ENCODE measurements around the gene GRID2IP.

Gene GRID2IP

DNA sequence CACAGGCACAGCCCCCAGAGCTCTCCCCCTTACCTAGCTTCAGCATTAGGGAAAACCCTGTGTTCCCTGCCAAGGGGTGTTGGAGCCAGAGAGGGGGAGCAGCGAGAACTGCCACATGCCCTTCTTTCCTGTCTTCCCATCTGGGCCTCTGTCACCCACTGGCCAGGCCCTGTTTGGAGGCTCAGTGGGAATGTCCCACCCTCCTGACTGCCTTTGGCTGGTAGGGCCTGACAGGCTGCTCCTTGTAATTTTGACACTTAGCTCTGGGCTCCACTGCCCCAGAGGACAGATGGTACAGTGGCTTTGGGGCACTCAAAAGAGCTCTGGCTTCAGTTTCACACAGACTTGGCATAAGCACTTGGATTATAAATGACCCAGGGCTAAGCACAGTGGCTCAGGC lies 50.6 kb downstream of the GRID2IP start:
- H3K4me3 ChIP-seq (ENCODE audit: low read depth, low read length): no peak overlapping the region
- H3K36me3 ChIP-seq (ENCODE audit: insufficient read depth, low read length): no peaks in the 10 kb centered on the region
- H3K79me2 ChIP-seq (ENCODE audit: control insufficient read depth, insufficient read depth, low read length, unreplicated experiment): no peaks in the 10 kb centered on the region
- no peak overlapping the region for H2AFZ ChIP-seq (ENCODE audit: low read length, unreplicated experiment)
- H3K4me1 ChIP-seq (ENCODE audit: control insufficient read depth, insufficient read depth, low read length, unreplicated experiment): no peaks in the 10 kb centered on the region
- no peak overlapping the region for H3K27ac ChIP-seq (ENCODE audit: low read depth, low read length)
- peaks cover 21% of the 10 kb centered on the region for H3K27me3 ChIP-seq (ENCODE audit: insufficient read depth, low read length)

DNA sequence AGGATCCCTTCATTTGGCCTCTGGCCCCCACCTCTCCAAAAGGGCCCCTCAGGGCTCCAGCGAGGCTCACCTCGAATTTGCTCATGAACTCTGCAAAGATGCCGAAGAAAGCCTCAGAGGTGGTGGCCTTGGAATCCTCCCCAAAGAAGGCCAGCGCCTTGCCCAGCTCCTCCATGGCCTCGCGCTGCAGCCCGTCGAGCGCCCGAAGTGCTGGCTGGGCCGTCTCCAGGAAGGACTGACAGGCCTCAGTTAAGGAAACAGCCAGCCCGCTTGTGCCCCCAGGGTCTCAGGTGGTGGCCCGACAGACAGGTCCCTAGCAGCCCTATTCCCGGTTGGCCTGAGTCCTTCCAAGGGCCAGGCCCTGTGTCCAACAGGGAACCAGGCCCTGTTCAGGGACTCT lies 53.3 kb downstream of the GRID2IP start:
- H3K4me1 ChIP-seq (ENCODE audit: control insufficient read depth, insufficient read depth, low read length, unreplicated experiment): no peaks in the 10 kb centered on the region
- H3K79me2 ChIP-seq (ENCODE audit: control insufficient read depth, insufficient read depth, low read length, unreplicated experiment): no peaks in the 10 kb centered on the region
- H3K27ac ChIP-seq (ENCODE audit: low read depth, low read length): no peak overlapping the region
- H3K27me3 ChIP-seq (ENCODE audit: insufficient read depth, low read length): no peaks in the 10 kb centered on the region
- no peak overlapping the region for H3K4me3 ChIP-seq (ENCODE audit: low read depth, low read length)
- H2AFZ ChIP-seq (ENCODE audit: low read length, unreplicated experiment): no peak overlapping the region
- H3K36me3 ChIP-seq (ENCODE audit: insufficient read depth, low read length): no peaks in the 10 kb centered on the region

DNA sequence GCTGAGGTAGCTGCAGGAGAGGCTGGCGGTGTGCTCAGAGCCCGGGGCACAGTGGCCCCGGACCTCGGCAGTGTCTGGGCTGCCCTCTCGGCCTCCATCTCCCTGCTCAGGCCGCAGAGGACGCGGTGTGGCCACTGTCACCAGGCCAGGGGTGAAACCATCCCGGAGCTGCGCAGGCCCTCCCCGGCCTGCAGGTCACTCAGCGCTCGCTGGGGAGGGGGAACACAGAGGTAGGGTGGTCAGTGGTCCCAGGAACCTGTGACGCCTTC lies 53.7 kb downstream of the GRID2IP start:
- Histone ChIP-seq H3K27ac (ENCODE audit: low read depth, low read length) (no peak overlapping the region), H3K4me1 (ENCODE audit: control insufficient read depth, insufficient read depth, low read length, unreplicated experiment) (no peaks in the 10 kb centered on the region), H3K79me2 (ENCODE audit: control insufficient read depth, insufficient read depth, low read length, unreplicated experiment) (no peaks in the 10 kb centered on the region), H3K27me3 (ENCODE audit: insufficient read depth, low read length) (no peaks in the 10 kb centered on the region), H3K4me3 (ENCODE audit: low read depth, low read length) (no peak overlapping the region), H3K36me3 (ENCODE audit: insufficient read depth, low read length) (no peaks in the 10 kb centered on the region), H2AFZ (ENCODE audit: low read length, unreplicated experiment) (no peak overlapping the region)

DNA sequence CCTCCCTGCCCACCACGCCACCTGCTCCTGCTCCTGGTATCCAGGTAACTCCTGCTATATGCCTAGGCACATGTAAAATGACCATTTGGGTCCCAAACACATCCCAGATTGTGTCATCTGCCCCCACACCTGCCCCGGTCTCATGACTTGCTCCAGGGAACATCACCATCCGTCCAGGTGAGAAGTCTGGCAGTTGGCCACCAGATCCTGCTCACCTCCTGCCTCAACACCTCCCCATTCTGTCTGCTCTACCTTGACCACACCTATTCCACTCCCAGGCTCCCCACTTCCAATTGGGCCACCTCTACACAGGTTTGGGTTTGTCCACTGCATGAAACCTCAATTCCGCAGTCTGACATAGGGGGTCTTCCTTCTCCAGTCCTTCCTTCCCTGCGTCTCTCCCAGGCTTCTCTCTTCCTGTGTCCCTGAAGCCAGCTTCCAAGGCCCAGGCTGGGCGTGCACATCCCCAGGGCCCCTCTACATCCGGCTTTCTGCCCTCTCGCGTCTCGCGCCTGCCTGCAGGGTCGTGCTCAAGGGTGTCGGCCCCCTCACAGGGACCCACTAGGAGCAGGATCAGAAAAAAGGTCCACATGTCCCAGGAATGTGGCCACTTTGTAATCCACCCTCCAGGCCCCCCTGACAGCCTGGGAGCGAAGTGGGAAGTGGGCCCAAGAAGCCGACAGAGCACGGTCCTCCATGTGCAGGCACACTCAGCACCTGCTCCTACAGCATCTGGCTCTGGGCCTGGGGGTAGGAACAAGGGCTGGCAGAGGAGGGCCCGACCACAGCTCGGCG lies 54.2 kb downstream of the GRID2IP start:
- H3K4me3 ChIP-seq (ENCODE audit: low read depth, low read length): no peak overlapping the region
- no peaks in the 10 kb centered on the region for H3K36me3 ChIP-seq (ENCODE audit: insufficient read depth, low read length)
- H3K27me3 ChIP-seq (ENCODE audit: insufficient read depth, low read length): no peaks in the 10 kb centered on the region
- H3K79me2 ChIP-seq (ENCODE audit: control insufficient read depth, insufficient read depth, low read length, unreplicated experiment): no peaks in the 10 kb centered on the region
- no peak overlapping the region for H3K27ac ChIP-seq (ENCODE audit: low read depth, low read length)
- H3K4me1 ChIP-seq (ENCODE audit: control insufficient read depth, insufficient read depth, low read length, unreplicated experiment): no peaks in the 10 kb centered on the region
- H2AFZ ChIP-seq (ENCODE audit: low read length, unreplicated experiment): no peak overlapping the region

DNA sequence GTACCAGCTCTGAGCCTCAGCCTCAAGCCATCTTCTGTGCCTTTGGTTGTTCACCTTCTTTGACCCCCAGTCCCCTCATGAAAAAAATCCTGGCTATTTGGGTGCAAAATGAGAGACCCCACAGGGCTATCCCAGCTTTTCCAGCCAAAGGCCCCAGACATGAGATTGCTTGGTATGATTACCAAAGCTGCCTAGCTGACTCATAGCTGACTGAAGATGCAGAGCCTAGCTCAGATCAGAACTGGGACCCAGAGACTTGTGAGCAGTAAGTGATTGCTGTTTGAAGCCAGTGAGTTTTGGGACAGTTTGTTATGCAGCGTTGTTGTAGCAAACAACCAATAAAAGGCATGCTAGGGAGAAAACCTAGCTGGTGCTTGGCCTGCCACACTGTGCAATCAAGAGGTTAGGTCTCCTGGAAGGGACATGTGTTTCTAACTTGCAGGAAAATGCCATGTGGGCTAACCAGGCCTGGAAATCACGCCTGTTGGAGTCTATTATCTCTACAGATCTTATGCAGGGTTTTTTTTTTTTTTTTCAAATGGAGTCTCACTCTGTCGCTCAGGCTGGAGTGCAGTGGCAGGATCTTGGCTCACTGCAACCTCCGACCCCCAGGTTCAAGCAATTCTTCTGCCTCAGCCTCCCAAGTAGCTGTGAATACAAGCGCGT lies 55.5 kb downstream of the GRID2IP start:
- Histone ChIP-seq H3K27me3 (ENCODE audit: insufficient read depth, low read length) (peaks cover 9% of the 10 kb centered on the region; the same call in 1 of the 2 replicates), H3K4me3 (ENCODE audit: low read depth, low read length) (no peak overlapping the region), H3K79me2 (ENCODE audit: control insufficient read depth, insufficient read depth, low read length, unreplicated experiment) (no peaks in the 10 kb centered on the region), H3K4me1 (ENCODE audit: control insufficient read depth, insufficient read depth, low read length, unreplicated experiment) (no peaks in the 10 kb centered on the region), H3K27ac (ENCODE audit: low read depth, low read length) (no peak overlapping the region), H2AFZ (ENCODE audit: low read length, unreplicated experiment) (no peak overlapping the region), H3K36me3 (ENCODE audit: insufficient read depth, low read length) (no peaks in the 10 kb centered on the region)

DNA sequence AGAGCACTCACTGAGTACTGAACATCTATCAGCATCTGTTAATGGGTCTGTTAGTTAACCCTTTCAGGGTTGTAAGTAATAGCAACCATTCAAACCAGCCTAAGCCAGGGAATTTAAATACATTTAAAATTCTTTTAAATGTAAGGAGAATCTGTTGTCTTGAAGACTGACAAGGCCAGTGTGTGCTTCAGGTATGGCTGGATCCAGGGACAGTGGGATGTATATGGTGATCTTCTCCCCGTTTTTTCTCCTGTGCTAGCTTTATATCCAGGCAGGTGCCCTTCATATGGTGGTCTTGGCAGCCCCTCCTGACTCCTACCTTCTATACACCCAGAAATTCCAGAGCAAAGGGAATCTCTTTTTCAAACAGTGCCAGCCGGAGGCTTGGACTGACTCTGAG lies 56.9 kb downstream of the GRID2IP start:
- Histone ChIP-seq H3K4me1 (ENCODE audit: control insufficient read depth, insufficient read depth, low read length, unreplicated experiment) (no peaks in the 10 kb centered on the region), H3K27ac (ENCODE audit: low read depth, low read length) (no peak overlapping the region), H3K36me3 (ENCODE audit: insufficient read depth, low read length) (no peaks in the 10 kb centered on the region), H3K27me3 (ENCODE audit: insufficient read depth, low read length) (peaks cover 9% of the 10 kb centered on the region; the same call in 1 of the 2 replicates), H2AFZ (ENCODE audit: low read length, unreplicated experiment) (no peak overlapping the region), H3K79me2 (ENCODE audit: control insufficient read depth, insufficient read depth, low read length, unreplicated experiment) (no peaks in the 10 kb centered on the region), H3K4me3 (ENCODE audit: low read depth, low read length) (no peak overlapping the region)

DNA sequence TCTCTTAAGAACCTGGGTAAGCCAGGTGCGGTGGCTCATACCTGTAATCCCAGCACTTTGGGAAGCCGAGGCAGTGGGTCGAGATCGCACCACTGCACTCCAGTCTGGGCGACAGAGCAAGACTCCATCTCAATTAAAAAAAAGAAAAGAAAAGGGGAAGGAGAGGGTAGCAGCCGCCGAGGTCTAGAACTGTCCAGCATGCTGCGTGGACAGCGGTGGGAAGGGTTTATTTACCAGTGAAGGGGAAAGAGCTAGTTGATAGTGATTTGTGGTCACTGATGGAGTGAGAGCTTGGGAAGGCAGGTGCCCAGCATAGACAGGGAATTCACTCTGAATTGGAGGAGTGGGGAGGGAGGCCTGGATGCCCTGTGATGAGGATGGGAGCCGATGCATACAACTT lies 60.1 kb downstream of the GRID2IP start:
- H2AFZ ChIP-seq (ENCODE audit: low read length, unreplicated experiment): no peak overlapping the region
- no peaks in the 10 kb centered on the region for H3K79me2 ChIP-seq (ENCODE audit: control insufficient read depth, insufficient read depth, low read length, unreplicated experiment)

DNA sequence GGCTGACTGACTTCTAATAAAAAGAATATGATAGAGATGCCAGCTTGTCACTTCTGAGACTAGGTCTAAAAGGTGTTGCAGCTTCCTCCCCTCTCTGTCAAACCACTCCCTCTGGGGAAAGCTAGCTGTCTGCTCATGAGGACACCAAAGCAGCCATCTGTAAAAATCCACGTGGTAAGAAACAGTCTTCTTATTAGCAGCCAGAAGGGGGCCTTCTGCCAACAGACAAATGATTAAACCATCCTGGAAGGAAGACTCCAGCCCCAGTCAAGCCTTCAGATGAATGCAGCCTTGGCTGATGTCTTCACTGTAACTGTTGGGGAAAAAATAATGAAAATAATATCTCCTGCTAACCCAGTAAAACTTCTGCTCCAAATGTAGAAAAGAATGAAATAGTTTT lies 61.6 kb downstream of the GRID2IP start:
- peaks cover 9% of the 10 kb centered on the region; the same call in 1 of the 2 replicates for H3K27me3 ChIP-seq (ENCODE audit: insufficient read depth, low read length)
- H3K4me1 ChIP-seq (ENCODE audit: control insufficient read depth, insufficient read depth, low read length, unreplicated experiment): peaks cover 2% of the 10 kb centered on the region
- H3K4me3 ChIP-seq (ENCODE audit: low read depth, low read length): no peak overlapping the region
- H2AFZ ChIP-seq (ENCODE audit: low read length, unreplicated experiment): no peak overlapping the region
- H3K79me2 ChIP-seq (ENCODE audit: control insufficient read depth, insufficient read depth, low read length, unreplicated experiment): peaks cover 3% of the 10 kb centered on the region
- no peaks in the 10 kb centered on the region for H3K36me3 ChIP-seq (ENCODE audit: insufficient read depth, low read length)
- H3K27ac ChIP-seq (ENCODE audit: low read depth, low read length): no peak overlapping the region

More for the DNA sequence above, 60.1 kb downstream of the GRID2IP start:
- Histone ChIP-seq H3K27ac (ENCODE audit: low read depth, low read length) (no peak overlapping the region), H3K27me3 (ENCODE audit: insufficient read depth, low read length) (peaks cover 9% of the 10 kb centered on the region; the same call in 1 of the 2 replicates), H3K4me1 (ENCODE audit: control insufficient read depth, insufficient read depth, low read length, unreplicated experiment) (no peaks in the 10 kb centered on the region), H3K4me3 (ENCODE audit: low read depth, low read length) (no peak overlapping the region), H3K36me3 (ENCODE audit: insufficient read depth, low read length) (no peaks in the 10 kb centered on the region)

DNA sequence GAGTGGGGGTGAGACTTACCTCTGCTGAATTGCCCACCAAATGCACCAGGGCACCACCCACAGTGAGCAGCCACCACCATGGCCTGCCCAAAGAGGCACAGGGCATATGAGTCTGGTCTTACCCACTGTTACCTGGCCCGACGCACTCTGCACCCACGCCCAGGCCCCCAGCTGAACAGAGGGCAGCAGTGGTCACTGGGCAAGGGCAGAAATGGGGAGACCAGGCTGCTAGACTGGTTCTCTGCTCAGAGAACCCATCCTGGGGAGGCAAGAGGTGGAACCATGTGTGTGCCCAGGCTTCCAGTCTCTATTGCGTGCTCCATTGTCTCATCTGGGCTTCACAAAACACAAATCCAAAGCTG lies 64.1 kb downstream of the GRID2IP start:
- H2AFZ ChIP-seq (ENCODE audit: low read length, unreplicated experiment): no peak overlapping the region
- H3K36me3 ChIP-seq (ENCODE audit: insufficient read depth, low read length): no peaks in the 10 kb centered on the region
- H3K4me1 ChIP-seq (ENCODE audit: control insufficient read depth, insufficient read depth, low read length, unreplicated experiment): peaks cover 4% of the 10 kb centered on the region
- H3K27ac ChIP-seq (ENCODE audit: low read depth, low read length): no peak overlapping the region
- H3K27me3 ChIP-seq (ENCODE audit: insufficient read depth, low read length): peaks cover 9% of the 10 kb centered on the region; the same call in 1 of the 2 replicates
- peaks cover 20% of the 10 kb centered on the region for H3K79me2 ChIP-seq (ENCODE audit: control insufficient read depth, insufficient read depth, low read length, unreplicated experiment)
- no peak overlapping the region for H3K4me3 ChIP-seq (ENCODE audit: low read depth, low read length)

DNA sequence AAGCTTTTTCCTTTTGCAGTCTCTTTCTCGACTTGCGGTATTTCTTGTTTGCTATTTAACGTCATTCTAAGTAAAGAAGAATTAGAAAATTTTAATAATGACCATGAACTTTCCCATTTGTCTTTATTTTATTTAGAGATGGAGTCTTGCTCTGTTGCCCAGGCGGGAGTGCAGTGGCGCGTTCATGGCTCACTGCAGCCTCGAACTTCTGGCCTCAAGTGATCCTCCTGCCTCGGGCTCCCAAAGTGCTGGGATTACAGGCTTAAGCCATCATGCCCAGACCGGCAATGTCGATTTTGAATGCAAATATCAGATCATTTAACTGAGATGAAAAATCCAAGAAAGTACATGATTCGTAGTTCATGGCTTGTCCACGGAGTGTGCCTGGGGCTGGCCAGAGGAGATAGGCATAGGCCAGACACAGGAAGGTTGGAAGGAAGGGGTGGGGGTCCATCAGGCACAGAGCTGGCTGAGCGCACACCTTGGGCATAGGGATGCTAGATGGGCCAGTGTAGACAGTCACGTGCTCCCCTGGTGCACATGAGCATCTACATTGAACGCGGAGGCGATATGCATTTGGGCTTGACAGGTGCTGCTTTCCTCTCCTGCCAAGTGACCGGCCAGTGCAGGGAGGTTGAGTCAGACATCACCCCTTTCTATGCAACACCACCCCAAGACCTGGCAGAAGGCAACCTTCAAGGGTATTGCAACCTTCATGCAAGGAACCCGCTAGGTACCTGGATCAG lies 64.7 kb downstream of the GRID2IP start:
- no peak overlapping the region for H2AFZ ChIP-seq (ENCODE audit: low read length, unreplicated experiment)
- peaks cover 24% of the 10 kb centered on the region for H3K79me2 ChIP-seq (ENCODE audit: control insufficient read depth, insufficient read depth, low read length, unreplicated experiment)
- H3K4me1 ChIP-seq (ENCODE audit: control insufficient read depth, insufficient read depth, low read length, unreplicated experiment): peaks cover 4% of the 10 kb centered on the region
- H3K4me3 ChIP-seq (ENCODE audit: low read depth, low read length): no peak overlapping the region
- peaks cover 6% of the 10 kb centered on the region; the same call in 1 of the 2 replicates for H3K27me3 ChIP-seq (ENCODE audit: insufficient read depth, low read length)
- no peak overlapping the region for H3K27ac ChIP-seq (ENCODE audit: low read depth, low read length)
- no peaks in the 10 kb centered on the region for H3K36me3 ChIP-seq (ENCODE audit: insufficient read depth, low read length)

Measured in ACC112 (cell line).